ENCODE measurements around the gene HDDC3.

HDDC3 gene

GRCh38 chr15:90907051-90907660, 25.2 kb downstream of the HDDC3 start:
- no peak for DNase-seq

- DNase-seq, result no peak
These were observed 26.0 kb downstream of the HDDC3 start for GRCh38 chr15:90906181-90906849.

- DNase-seq, result no peak
These were observed 26.8 kb downstream of the HDDC3 start for GRCh38 chr15:90905306-90906180.

GRCh38 chr15:90904746-90905145, 27.6 kb downstream of the HDDC3 start:
- no peak for DNase-seq

GRCh38 chr15:90903733-90904536, 28.4 kb downstream of the HDDC3 start:
- no peak for DNase-seq

- no peak for DNase-seq
These were observed 29.3 kb downstream of the HDDC3 start, which contains the start of gene MAN2A2 for GRCh38 chr15:90902840-90903732. MAN2A2 (plus strand) TSS chr15:90903302; CDS start chr15:90904208, 906 bp downstream.

- DNase-seq, result no peak
These were observed 30.1 kb downstream of the HDDC3 start for GRCh38 chr15:90902040-90902839.

- DNase-seq, result no peak
These were observed 30.9 kb downstream of the HDDC3 start for GRCh38 chr15:90901175-90902039.

GRCh38 chr15:90897131-90897655, 35.2 kb downstream of the HDDC3 start:
- DNase-seq, result peak; percentile 52

- no peak for DNase-seq
These were observed 36.7 kb downstream of the HDDC3 start for GRCh38 chr15:90895571-90896117.

- no peak for DNase-seq
These were observed 38.9 kb downstream of the HDDC3 start for GRCh38 chr15:90893175-90894090.

GRCh38 chr15:90892498-90893174, 39.7 kb downstream of the HDDC3 start:
- DNase-seq, result no peak

GRCh38 chr15:90892023-90892422, 40.3 kb downstream of the HDDC3 start:
- DNase-seq, result no peak

- DNase-seq, result no peak
These were observed 40.9 kb downstream of the HDDC3 start for GRCh38 chr15:90891346-90891949.

- DNase-seq, result no peak
These were observed 41.5 kb downstream of the HDDC3 start for GRCh38 chr15:90890839-90891238.

- no peak for DNase-seq
These were observed 42.5 kb downstream of the HDDC3 start for GRCh38 chr15:90889736-90890456.

Measured in SIG-M5 (cell line).